AG09319 (cell line): Measurements from ENCODE around the gene KCNK2.
"Not testable (repeated sequence)": the region's sequence is repeated elsewhere in the genome, so short reads cannot be mapped to it uniquely, and the experiment has no call there.

Experiments
- DNase-seq: peaks from one replicate; pipeline ENCODE4 v3.0.0-alpha.2; 2010; ENCODE audit warnings: low read depth; ENCODE audit errors: extremely low read depth
- TF ChIP-seq, protein P1 (sequence below): IDR thresholded peaks from 2 replicates; pipeline ENCODE4 v1.5.1; 2011; ENCODE audit warnings: low read depth, mild to moderate bottlenecking, inconsistent platforms, low read length, moderate library complexity

The KCNK2 gene

GRCh38 chr1:215147024-215147423 lies 64.5 kb downstream of the KCNK2 start:
- TF ChIP-seq, protein P1, sequence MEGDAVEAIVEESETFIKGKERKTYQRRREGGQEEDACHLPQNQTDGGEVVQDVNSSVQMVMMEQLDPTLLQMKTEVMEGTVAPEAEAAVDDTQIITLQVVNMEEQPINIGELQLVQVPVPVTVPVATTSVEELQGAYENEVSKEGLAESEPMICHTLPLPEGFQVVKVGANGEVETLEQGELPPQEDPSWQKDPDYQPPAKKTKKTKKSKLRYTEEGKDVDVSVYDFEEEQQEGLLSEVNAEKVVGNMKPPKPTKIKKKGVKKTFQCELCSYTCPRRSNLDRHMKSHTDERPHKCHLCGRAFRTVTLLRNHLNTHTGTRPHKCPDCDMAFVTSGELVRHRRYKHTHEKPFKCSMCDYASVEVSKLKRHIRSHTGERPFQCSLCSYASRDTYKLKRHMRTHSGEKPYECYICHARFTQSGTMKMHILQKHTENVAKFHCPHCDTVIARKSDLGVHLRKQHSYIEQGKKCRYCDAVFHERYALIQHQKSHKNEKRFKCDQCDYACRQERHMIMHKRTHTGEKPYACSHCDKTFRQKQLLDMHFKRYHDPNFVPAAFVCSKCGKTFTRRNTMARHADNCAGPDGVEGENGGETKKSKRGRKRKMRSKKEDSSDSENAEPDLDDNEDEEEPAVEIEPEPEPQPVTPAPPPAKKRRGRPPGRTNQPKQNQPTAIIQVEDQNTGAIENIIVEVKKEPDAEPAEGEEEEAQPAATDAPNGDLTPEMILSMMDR, result no peak

DNA sequence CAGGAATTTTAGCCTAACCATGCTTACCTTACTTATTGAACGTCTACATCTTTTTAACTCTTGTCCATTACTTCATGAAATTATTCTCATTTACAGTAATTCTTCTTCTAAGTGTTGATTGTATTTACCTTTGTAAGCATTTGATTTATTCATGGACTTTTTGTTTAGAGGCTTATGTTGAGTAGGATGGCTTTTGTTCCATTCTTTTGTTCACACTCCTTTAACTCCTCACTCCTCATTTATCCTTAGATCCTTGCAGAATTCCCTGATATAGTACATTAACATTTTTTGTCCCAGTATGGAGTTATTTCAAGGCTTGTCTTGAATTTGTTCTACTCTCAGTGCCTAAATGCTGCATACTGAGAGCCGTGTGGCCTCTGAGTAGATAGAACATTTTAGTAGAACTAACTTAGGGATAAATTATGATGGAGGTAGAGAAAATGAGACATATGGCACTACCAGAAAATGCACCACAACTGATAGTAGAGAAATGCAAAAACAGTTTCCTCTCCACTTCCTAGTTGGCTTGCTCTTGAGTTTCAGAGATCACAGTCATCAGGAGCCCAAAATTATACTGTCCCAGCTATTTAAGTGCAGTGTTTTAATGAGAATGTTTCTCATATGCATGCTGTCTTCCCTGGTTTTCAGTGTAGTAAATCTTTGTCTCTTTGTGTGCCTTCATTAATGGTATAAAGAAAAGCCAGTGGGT lies 69.5 kb downstream of the KCNK2 start:
- no peak for DNase-seq
- TF ChIP-seq, protein P1, result no peak

More at GRCh38 chr1:215147024-215147423, 64.5 kb downstream of the KCNK2 start:
- no peak for DNase-seq

DNA sequence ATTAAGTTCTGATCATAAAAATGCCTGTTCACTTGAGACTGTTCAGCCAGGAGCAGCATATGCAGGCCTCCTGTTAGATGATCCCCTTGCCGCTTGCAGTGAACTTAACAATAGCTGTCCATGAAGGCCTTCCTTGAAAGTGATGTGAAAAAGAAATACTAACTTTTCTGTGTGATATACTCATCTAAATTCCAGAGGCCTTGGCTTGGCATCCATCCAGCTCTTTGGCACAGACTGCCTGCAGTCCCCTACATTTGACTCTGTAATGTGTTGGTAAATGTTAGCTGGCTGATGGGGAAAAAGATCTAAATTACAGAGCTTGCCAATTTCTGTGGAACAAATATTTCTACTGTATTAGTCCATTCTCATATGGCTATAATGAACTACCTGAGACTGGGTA lies 73.7 kb downstream of the KCNK2 start:
- TF ChIP-seq, protein P1, result no peak
- no peak for DNase-seq

- no peak for DNase-seq
- TF ChIP-seq, protein P1, result no peak
These were observed 77.8 kb downstream of the KCNK2 start for GRCh38 chr1:215160351-215160750.

GRCh38 chr1:215163144-215163543 lies 80.6 kb downstream of the KCNK2 start:
- not testable (repeated sequence) for DNase-seq

DNA sequence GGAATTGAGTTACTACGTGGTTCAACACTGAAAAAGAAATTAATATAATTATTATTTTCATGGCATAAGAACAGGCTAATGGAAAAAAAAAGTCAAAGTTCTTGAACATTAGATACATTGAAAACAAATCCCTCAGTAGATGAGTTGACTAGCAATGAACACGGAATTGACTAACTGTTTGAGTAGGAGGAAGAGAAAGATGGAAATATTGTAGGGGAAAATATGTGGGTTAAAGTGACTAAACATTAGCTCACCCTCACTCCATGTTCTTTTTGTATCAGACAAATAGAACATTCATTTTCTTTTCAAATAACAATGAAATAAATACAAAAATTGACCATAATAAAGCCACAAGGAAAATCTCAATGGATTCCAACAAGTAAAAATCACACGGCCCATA lies 84.3 kb downstream of the KCNK2 start:
- DNase-seq, result no peak
- TF ChIP-seq, protein P1, result no peak

DNA sequence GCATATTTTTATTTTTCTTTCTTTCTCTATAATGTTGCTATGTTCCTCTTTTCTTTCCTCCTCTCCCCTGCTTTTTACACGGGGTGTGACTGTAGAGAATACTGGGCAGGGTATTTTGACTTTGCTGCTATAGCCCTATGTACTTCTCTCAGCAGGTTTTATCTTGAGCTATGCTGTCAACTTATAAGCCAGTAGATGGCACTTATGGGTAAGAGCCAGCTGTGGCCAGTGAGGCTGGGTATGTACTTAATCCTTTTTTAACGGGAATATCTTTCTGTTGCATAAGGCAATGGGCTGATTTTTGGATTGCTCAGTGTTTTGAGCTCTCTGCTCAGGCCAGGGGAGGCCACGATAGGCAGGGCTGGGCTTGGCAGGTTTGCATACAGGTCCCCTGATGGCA lies 99.0 kb downstream of the KCNK2 start:
- no peak for DNase-seq
- TF ChIP-seq, protein P1, result no peak

DNA sequence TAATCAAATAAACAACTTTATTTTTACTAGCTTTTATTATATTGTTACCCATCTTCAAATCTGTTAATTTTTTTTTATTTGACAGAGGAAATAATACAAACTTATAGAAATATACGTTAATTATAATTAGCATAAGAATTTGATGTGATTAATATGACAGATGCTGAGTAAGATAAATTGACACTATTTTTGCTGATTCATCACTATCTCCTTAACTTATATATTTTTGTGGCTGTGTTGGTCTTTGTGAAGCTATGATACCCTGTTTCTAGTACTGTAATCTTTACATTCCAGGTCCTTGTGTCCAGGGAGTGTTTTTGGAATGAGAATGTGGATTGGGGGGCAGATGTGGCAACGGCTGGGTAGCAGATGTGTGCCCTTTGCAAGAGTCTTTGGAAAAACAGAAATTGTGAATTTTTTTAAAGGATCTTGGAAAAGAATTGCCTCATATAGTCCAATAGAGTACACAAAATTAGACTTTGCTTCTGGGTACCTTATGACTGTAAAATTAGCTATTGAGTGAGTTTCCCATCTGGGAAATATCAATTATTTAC lies 102.6 kb downstream of the KCNK2 start:
- no peak for DNase-seq

More for the DNA sequence above, 102.6 kb downstream of the KCNK2 start:
- TF ChIP-seq, protein P1, result no peak
